A673 (cell line): ENCODE results near the gene TJP1. TPM values are rescaled to one million over a fixed set of nuclear protein-coding genes. Genes with fewer than 3 reads are reported as not detected.

ENCODE experiments used
- BruUV-seq: library from RNA; stranded (reverse); fragments of 400-500 nt; replicated peaks from 2 replicates; lab custom pipeline; 2021; lab: Mats Ljungman, UMichigan
- CTCF ChIA-PET: fragments of 300-600 bp; sonication (Branson Sonifier 250); formaldehyde crosslinking; loops from one replicate; lab custom pipeline; 2022; ENCODE audit warnings: antibody characterized with exemption; lab: Charles Lee
- POLR2A ChIA-PET: fragments of 300-600 bp; sonication (Branson Sonifier 250); formaldehyde crosslinking; loops from one replicate; lab custom pipeline; 2022; ENCODE audit warnings: antibody characterized with exemption; ENCODE audit not compliant: low non-redundant PET; lab: Charles Lee
- DNase-seq: peaks from one replicate; pipeline ENCODE4 v3.0.0-alpha.2; 2015; ENCODE audit warnings: low spot score
- H3K27ac ChIP-seq: fragments of 200-600 bp; sonication (generic); 2 replicates; pipeline ENCODE4 v1.5.1; 2016; ENCODE audit warnings: mixed run types, low read depth, mild to moderate bottlenecking, mixed read lengths, antibody characterized with exemption, low read length; ENCODE audit not compliant: poor library complexity, severe bottlenecking
- H3K27me3 ChIP-seq: fragments of 200-600 bp; sonication (generic); replicated peaks from 2 replicates; pipeline ENCODE4 v1.6.1; 2017; ENCODE audit warnings: mixed run types, low read depth, mild to moderate bottlenecking, mixed read lengths, antibody characterized with exemption, low read length; ENCODE audit not compliant: insufficient read depth, poor library complexity
- H3K36me3 ChIP-seq: fragments of 200-600 bp; sonication (generic); 2 replicates; pipeline ENCODE4 v1.6.1; 2016; ENCODE audit warnings: mixed run types, mild to moderate bottlenecking, mixed read lengths, antibody characterized with exemption, low read length; ENCODE audit not compliant: insufficient read depth, poor library complexity, severe bottlenecking
- H3K4me1 ChIP-seq: fragments of 200-600 bp; sonication (generic); 2 replicates; pipeline ENCODE4 v1.6.1; 2017; ENCODE audit warnings: mixed run types, mild to moderate bottlenecking, mixed read lengths, antibody characterized with exemption, low read length; ENCODE audit not compliant: insufficient read depth, poor library complexity, severe bottlenecking
- H3K4me3 ChIP-seq: fragments of 200-600 bp; sonication (generic); 2 replicates; pipeline ENCODE4 v1.5.1; 2016; ENCODE audit warnings: low read depth, mixed run types, mild to moderate bottlenecking, mixed read lengths, low read length; ENCODE audit not compliant: poor library complexity, severe bottlenecking
- H3K9me3 ChIP-seq: fragments of 200-600 bp; sonication (generic); 2 replicates; pipeline ENCODE4 v1.6.1; 2016; ENCODE audit warnings: mixed run types, low read depth, mild to moderate bottlenecking, mixed read lengths, antibody characterized with exemption, low read length; ENCODE audit not compliant: poor library complexity, severe bottlenecking
- CTCF ChIP-seq: fragments of 300-800, 200-600 bp; sonication (generic); conservative IDR thresholded peaks from 2 replicates; pipeline ENCODE4 v1.5.1; 2017; ENCODE audit warnings: low read depth, mild to moderate bottlenecking, antibody characterized with exemption, low read length, moderate library complexity, mixed read lengths
- EZH2 ChIP-seq: fragments of 200-600 bp; sonication (generic); IDR thresholded peaks from 2 replicates; pipeline ENCODE4 v1.6.1; 2017; ENCODE audit warnings: borderline replicate concordance, low read depth, mild to moderate bottlenecking, mixed read lengths, antibody characterized with exemption, low read length; ENCODE audit not compliant: poor library complexity, severe bottlenecking
- intact Hi-C: fragments of 100-400 bp; cut with micrococcal nuclease; formaldehyde crosslinking; loops from one replicate; pipeline ENCODE4 v1.10.0; 2022; ENCODE audit not compliant: unreplicated experiment
- total RNA-seq: library from RNA; stranded (reverse); gene quantifications from 2 replicates; pipeline ENCODE4 v1.2.3, GENCODE V29; 2021

Gene TJP1
- total RNA-seq, 1 experiment from 2014 or later: 34.7 TPM

GRCh38 chr15:29686079-29686425, 136.2 kb downstream of the TJP1 start:
- no peak for DNase-seq
- Histone ChIP-seq H3K4me1 (no peaks in the 10 kb centered on the region), H3K4me3 (no peak overlapping the region), H3K36me3 (no peaks in the 10 kb centered on the region), H3K9me3 (no peaks in the 10 kb centered on the region), H3K27me3 (no peaks in the 10 kb centered on the region), H3K27ac (no peak overlapping the region)
- intact Hi-C loops: no loop called here
- CTCF ChIA-PET: no interaction called here
- BruUV-seq: no TSS peak
- POLR2A ChIA-PET: no interaction called here
- TF ChIP-seq EZH2 (no peak), CTCF (no peak)

- no peak overlapping the region for H3K27ac ChIP-seq
- intact Hi-C loops: no loop called here
- no TSS peak for BruUV-seq
- POLR2A ChIA-PET: no interaction called here
- TF ChIP-seq EZH2 (no peak), CTCF (no peak)
- H3K9me3 ChIP-seq: no peaks in the 10 kb centered on the region
- H3K27me3 ChIP-seq: no peaks in the 10 kb centered on the region
- no peak for DNase-seq
- H3K4me1 ChIP-seq: no peaks in the 10 kb centered on the region
- CTCF ChIA-PET: no interaction called here
- H3K4me3 ChIP-seq: no peak overlapping the region
- H3K36me3 ChIP-seq: no peaks in the 10 kb centered on the region
These were observed 136.9 kb downstream of the TJP1 start for GRCh38 chr15:29685156-29686078.

DNA sequence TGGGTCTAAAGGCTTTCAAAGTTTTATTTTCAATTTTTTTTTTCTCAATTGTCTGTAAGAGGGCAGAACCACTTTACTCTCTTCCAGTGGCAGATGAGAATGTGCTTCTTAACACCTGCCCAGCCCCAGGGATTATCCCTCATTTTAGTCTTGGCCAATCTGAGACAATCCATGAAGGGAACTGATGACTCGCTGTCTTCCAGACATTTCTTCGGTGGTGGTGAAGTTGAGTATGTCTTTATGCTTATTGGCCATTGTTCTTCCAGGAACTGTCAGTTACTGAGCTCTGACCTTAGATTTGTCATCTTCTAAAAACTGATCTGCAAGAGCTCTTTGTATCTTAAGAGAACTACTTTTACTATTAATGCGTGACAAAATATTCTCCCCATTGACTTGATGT, 139.5 kb downstream of the TJP1 start:
- TF ChIP-seq EZH2 (no peak), CTCF (no peak)
- BruUV-seq: no TSS peak
- intact Hi-C loops: no loop called here
- ChIA-PET CTCF (no interaction called here), POLR2A (no interaction called here)
- no peak overlapping the region for H3K4me3 ChIP-seq
- no peak overlapping the region for H3K27ac ChIP-seq
- H3K36me3 ChIP-seq: no peaks in the 10 kb centered on the region
- no peaks in the 10 kb centered on the region for H3K9me3 ChIP-seq
- no peaks in the 10 kb centered on the region for H3K27me3 ChIP-seq
- H3K4me1 ChIP-seq: no peaks in the 10 kb centered on the region
- no peak for DNase-seq
